Activated CD4-positive, alpha-beta T cell treated with anti-CD3 and anti-CD28 coated beads, Interleukin-10, Interleukin-2, amounts not matched to agents 100 ng/mL and 50 ng/mL, durations not matched to agents 16 hours and 8 hours (primary cell): Measurements from ENCODE around the gene ELAVL2.

Experiments
- DNase-seq: peaks from one replicate; pipeline ENCODE4 v3.0.0-alpha.2; 2020

Gene ELAVL2

GRCh38 chr9:23658376-23659258, 167.4 kb downstream of the ELAVL2 start:
- no peak for DNase-seq

- DNase-seq = no peak
These were observed 175.0 kb downstream of the ELAVL2 start for GRCh38 chr9:23651051-23651450.

GRCh38 chr9:23648651-23649050, 177.4 kb downstream of the ELAVL2 start:
- no peak for DNase-seq

DNA sequence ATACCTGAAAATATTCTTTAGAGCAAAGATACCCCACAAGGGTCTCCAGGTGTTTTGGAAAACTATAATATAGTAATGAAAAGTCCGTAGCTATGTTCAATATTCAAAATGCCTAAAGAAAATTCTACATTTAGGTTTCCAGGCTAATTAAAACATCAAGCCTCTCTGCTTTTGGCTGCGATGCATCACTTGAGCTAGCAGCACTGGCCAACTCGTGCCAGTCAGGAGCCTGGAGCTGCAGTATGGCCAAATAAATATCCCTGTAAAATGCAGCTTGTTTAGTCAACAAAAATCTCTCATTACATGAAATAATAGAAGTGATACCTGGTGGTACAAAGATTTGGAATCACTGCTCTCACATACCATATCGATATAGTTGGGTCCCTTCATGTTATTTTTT, 181.1 kb downstream of the ELAVL2 start:
- no peak for DNase-seq

- DNase-seq = no peak
These were observed 181.7 kb downstream of the ELAVL2 start for GRCh38 chr9:23644326-23644725.

GRCh38 chr9:23643656-23644258, 182.3 kb downstream of the ELAVL2 start:
- no peak for DNase-seq
